GM23248 (cell line): ENCODE data around the gene BCL7B.

Experiments used
- EZH2 ChIP-seq: fragments of 200-600 bp; sonication (generic); IDR thresholded peaks from 2 replicates; pipeline ENCODE4 v1.6.1; 2018; ENCODE audit warnings: antibody characterized with exemption, mild to moderate bottlenecking; ENCODE audit not compliant: insufficient read depth, poor library complexity, severe bottlenecking
- EZH2phosphoT487 ChIP-seq: fragments of 200-600 bp; sonication (generic); IDR thresholded peaks from 2 replicates; pipeline ENCODE4 v1.6.1; 2018; ENCODE audit warnings: antibody characterized with exemption, moderate library complexity, mild to moderate bottlenecking, low read depth; ENCODE audit not compliant: insufficient read depth

DNA sequence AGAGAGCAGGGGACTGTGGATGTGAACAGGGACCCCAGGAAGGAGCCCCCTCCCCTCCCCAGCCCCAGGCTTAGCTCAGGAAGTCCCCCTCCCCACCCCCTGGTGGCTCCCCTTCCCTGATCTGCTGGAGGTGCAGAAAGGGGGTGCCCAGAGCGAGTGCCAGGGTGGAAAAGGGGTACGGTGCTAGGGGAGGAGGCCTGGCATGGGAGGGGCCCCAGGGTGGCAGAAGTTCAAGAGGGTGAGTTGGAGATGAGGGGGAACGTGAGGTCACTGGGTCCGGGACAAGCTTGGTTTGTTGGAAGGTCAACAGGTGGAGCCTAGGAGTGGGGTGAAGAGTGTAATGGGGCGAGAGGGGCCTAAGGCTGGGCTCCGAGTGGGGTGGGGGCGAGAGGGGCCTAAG is 42.4 kb upstream of the BCL7B start:
- no peak for TF ChIP-seq EZH2
- no peak for TF ChIP-seq EZH2phosphoT487
